ENCODE results near the gene PPM1E. TPM values are rescaled to one million over a fixed set of nuclear protein-coding genes. Genes with fewer than 3 reads are reported as not detected.
"Not testable (repeated sequence)": the region's sequence is repeated elsewhere in the genome, so short reads cannot be mapped to it uniquely, and the experiment has no call there.

PPM1E gene
- total RNA-seq, 1 donor from 2014 or later: 0.30 TPM

DNA sequence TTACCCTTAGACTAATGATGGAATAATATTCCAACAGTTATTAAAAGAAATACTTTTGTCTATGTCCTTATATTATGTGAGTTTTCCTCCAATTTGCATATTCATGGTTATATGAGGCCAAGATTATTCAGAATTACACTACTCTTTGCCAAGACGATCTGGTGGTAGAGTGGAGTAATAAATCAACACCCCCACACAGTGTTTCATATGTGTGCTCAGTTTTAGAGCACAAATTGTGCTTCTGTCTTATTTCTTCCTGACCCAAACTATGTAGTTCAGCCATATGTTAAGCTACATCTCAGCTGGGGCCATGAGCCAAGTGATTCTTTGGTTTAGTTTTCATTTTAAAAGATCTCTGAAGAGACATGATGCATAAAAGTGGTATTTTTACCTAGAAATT lies 26.9 kb upstream of the PPM1E start:
- no peak for ATAC-seq
- Histone ChIP-seq H3K27me3 (ENCODE audit: low read depth) (no peaks in the 10 kb centered on the region), H3K27ac (no peak overlapping the region), H3K9me3 (no peaks in the 10 kb centered on the region), H3K4me1 (no peaks in the 10 kb centered on the region), H3K36me3 (peaks cover 26% of the 10 kb centered on the region), H3K4me3 (no peak overlapping the region)
- intact Hi-C loops (cut with DNase I): no loop called here
- no peak for DNase-seq
- TF ChIP-seq, protein P1, sequence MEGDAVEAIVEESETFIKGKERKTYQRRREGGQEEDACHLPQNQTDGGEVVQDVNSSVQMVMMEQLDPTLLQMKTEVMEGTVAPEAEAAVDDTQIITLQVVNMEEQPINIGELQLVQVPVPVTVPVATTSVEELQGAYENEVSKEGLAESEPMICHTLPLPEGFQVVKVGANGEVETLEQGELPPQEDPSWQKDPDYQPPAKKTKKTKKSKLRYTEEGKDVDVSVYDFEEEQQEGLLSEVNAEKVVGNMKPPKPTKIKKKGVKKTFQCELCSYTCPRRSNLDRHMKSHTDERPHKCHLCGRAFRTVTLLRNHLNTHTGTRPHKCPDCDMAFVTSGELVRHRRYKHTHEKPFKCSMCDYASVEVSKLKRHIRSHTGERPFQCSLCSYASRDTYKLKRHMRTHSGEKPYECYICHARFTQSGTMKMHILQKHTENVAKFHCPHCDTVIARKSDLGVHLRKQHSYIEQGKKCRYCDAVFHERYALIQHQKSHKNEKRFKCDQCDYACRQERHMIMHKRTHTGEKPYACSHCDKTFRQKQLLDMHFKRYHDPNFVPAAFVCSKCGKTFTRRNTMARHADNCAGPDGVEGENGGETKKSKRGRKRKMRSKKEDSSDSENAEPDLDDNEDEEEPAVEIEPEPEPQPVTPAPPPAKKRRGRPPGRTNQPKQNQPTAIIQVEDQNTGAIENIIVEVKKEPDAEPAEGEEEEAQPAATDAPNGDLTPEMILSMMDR (IDR thresholded peaks at IDR 0.05): no peak

DNA sequence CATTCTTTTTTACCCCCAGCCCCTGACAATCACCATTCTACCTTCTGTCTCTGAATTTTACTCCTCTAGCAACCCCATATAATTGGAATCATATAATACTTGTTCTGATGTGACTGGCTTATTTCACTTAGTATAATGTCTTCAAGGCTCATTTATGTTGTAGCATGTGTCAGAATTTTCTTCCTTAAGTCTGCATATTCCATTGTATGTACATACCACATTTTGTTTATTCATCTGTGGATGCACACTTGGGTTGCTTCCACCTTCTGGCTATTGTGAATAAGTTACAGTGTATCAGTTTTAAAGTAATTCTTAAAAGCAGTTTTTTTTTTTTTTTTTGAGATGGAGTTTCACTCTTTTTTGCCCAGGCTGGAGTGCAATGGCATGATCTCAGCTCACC lies 24.7 kb upstream of the PPM1E start:
- peaks cover 20% of the 10 kb centered on the region for H3K36me3 ChIP-seq
- H3K9me3 ChIP-seq: no peaks in the 10 kb centered on the region
- no peaks in the 10 kb centered on the region for H3K27me3 ChIP-seq (ENCODE audit: low read depth)
- no peaks in the 10 kb centered on the region for H3K4me1 ChIP-seq
- H3K27ac ChIP-seq: no peak overlapping the region
- DNase-seq: no peak
- intact Hi-C loops (cut with DNase I): no loop called here
- no peak overlapping the region for H3K4me3 ChIP-seq
- TF ChIP-seq, protein P1 (IDR thresholded peaks at IDR 0.05): no peak
- ATAC-seq: no peak

- Histone ChIP-seq H3K4me1 (no peaks in the 10 kb centered on the region), H3K4me3 (no peak overlapping the region), H3K27ac (no peak overlapping the region), H3K36me3 (peaks cover 18% of the 10 kb centered on the region), H3K9me3 (no peaks in the 10 kb centered on the region), H3K27me3 (ENCODE audit: low read depth) (no peaks in the 10 kb centered on the region)
- TF ChIP-seq, protein P1 (IDR thresholded peaks at IDR 0.05): no peak
- ATAC-seq (no peak), DNase-seq (no peak)
- intact Hi-C loops (cut with DNase I): no loop called here
Observed at GRCh38 chr17:58734040-58734439, 21.6 kb upstream of the PPM1E start.

DNA sequence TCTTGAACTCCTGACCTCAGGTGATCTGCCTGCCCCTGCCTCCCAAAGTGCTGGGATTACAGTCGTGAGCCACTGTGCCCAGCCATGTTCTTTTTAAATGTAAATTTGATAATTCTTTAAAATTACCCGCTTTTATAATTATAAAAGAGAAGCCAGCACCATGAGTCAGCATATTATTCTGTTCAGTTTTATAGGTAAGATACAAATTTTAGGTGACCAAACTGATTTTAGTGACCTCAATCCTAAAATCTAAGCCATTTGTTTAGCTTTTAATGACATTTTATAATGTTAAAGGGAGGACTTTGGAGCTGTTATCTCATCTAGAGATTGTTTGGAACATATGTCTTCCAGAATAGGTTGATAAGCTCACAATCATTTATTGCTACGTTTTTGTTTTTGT lies 20.8 kb upstream of the PPM1E start:
- DNase-seq (no peak), ATAC-seq (no peak)
- H3K9me3 ChIP-seq: no peaks in the 10 kb centered on the region
- intact Hi-C loops (cut with DNase I): no loop called here
- H3K4me3 ChIP-seq: no peak overlapping the region
- peaks cover 18% of the 10 kb centered on the region for H3K36me3 ChIP-seq
- H3K27ac ChIP-seq: no peak overlapping the region
- no peaks in the 10 kb centered on the region for H3K27me3 ChIP-seq (ENCODE audit: low read depth)
- H3K4me1 ChIP-seq: no peaks in the 10 kb centered on the region
- TF ChIP-seq, protein P1 (IDR thresholded peaks at IDR 0.05): no peak

GRCh38 chr17:58741121-58741625 lies 14.5 kb upstream of the PPM1E start:
- no peaks in the 10 kb centered on the region for H3K36me3 ChIP-seq
- no peaks in the 10 kb centered on the region for H3K27me3 ChIP-seq (ENCODE audit: low read depth)
- TF ChIP-seq, protein P1 (IDR thresholded peaks at IDR 0.05): no peak
- H3K4me3 ChIP-seq: no peak overlapping the region
- intact Hi-C loops (cut with DNase I): no loop called here
- ATAC-seq (no peak), DNase-seq (no peak)
- no peak overlapping the region for H3K27ac ChIP-seq
- H3K4me1 ChIP-seq: no peaks in the 10 kb centered on the region
- no peaks in the 10 kb centered on the region for H3K9me3 ChIP-seq

- no peaks in the 10 kb centered on the region for H3K36me3 ChIP-seq
Observed at GRCh38 chr17:58747674-58748073, 8.0 kb upstream of the PPM1E start.

GRCh38 chr17:58749627-58750026 lies 6.0 kb upstream of the PPM1E start:
- H3K36me3 ChIP-seq; H3K27me3 ChIP-seq (ENCODE audit: low read depth); H3K4me3 ChIP-seq; intact Hi-C loops (cut with DNase I); H3K4me1 ChIP-seq; H3K27ac ChIP-seq; DNase-seq; ATAC-seq; H3K9me3 ChIP-seq: not testable (repeated sequence)

More at GRCh38 chr17:58747674-58748073, 8.0 kb upstream of the PPM1E start:
- no peaks in the 10 kb centered on the region for H3K4me1 ChIP-seq
- no peak overlapping the region for H3K4me3 ChIP-seq
- no peak for DNase-seq
- intact Hi-C loops (cut with DNase I): no loop called here
- TF ChIP-seq, protein P1 (IDR thresholded peaks at IDR 0.05): no peak
- no peaks in the 10 kb centered on the region for H3K9me3 ChIP-seq
- no peak overlapping the region for H3K27ac ChIP-seq
- H3K27me3 ChIP-seq (ENCODE audit: low read depth): no peaks in the 10 kb centered on the region
- ATAC-seq: no peak

Measured in lower lobe of right lung (tissue), 2 donors.